Measurements from ENCODE around the gene SLC5A2.
A peak's percentile ranks its signal among the peaks of the same experiment; 100 is the strongest.

Gene SLC5A2

DNA sequence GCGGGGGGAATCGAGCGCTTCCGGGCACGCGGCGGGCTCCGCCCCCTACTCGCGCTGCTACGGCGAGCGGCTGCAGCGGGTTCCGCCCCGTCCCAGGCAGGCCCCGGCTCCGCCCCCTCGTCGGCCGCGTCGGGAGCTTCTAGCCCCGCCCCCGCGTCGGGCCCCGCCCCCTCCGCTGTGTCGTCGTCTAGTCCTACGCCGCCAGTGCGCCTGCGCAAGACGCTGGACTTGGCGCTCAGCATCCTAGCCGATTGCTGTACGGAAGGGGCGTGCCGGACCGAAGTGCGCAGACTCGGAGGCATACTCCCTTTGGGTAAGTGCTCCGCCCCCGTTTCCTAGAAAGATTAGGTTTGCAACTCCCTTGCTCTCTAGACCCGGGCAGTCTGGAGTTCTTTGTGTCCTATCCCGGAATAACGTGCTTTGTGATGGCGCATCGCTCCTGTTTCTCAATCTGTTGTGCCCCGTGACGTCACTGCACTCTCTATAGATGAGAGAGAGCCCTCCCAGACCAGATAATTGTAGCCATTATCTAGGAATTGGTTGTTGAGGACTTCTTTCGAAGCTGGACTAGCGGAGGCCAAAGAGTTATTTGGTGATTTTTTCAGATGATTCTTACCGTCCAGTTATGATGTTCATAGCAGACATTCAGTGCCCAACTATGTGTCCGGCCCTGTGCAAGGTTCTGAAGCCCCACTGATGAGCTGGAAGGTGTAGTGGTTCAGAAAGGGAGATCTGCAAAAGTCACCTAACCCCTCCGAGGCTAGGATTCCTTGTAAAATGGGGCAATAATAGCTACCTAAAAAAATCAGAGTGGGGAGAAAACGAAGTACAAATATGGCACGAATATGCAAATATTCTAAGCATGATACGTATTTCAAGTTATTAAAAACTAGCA lies 23.0 kb upstream of the SLC5A2 start:
- DNase-seq (ENCODE audit: low read depth in 2 of 2), result peak; percentile 100

- DNase-seq (ENCODE audit: low read depth in 2 of 2), result no peak
Measured at GRCh38 chr16:31460582-31461002, 22.3 kb upstream of the SLC5A2 start.

- DNase-seq (ENCODE audit: low read depth in 2 of 2), result no peak
Measured at GRCh38 chr16:31461201-31461920, 21.6 kb upstream of the SLC5A2 start.

- DNase-seq (ENCODE audit: low read depth in 2 of 2), result no peak
Measured at GRCh38 chr16:31461921-31462804, 20.8 kb upstream of the SLC5A2 start.

DNA sequence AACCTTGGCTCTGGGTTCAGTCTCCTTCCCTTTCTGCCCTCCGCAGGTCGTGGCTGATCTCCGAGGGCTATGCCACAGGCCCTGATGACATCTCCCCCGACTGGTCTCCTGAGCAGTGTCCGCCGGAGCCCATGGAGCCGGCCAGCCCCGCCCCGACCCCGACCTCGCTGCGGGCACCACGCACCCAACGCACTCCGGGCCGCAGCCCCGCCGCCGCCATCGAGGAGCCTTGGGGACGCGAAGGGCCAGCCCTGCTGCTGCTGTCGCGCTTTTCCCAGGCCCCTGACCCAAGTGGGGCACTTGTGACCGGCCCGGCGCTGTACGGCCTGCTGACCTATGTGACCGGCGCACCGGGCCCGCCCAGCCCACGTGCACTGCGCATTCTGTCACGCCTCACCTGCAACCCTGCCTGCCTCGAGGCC lies 18.6 kb upstream of the SLC5A2 start:
- DNase-seq (ENCODE audit: low read depth in 2 of 2), result no peak

GRCh38 chr16:31464781-31465260 lies 18.1 kb upstream of the SLC5A2 start:
- no peak for DNase-seq (ENCODE audit: low read depth in 2 of 2)

- DNase-seq (ENCODE audit: low read depth in 2 of 2), result no peak
Measured at GRCh38 chr16:31465788-31466370, 17.0 kb upstream of the SLC5A2 start.

DNA sequence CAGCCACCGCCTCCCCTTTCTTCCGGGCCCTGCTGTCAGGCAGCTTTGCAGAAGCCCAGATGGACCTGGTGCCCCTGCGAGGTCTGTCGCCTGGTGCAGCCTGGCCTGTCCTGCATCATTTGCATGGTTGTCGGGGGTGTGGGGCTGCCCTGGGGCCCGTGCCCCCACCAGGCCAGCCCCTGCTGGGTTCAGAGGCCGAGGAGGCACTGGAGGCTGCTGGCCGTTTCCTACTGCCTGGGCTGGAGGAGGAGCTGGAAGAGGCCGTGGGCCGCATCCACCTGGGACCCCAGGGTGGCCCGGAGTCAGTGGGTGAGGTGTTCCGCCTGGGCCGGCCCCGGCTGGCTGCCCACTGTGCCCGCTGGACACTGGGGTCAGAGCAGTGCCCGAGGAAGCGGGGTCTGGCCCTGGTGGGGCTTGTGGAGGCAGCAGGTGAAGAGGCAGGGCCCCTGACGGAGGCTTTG lies 16.5 kb upstream of the SLC5A2 start:
- DNase-seq (ENCODE audit: low read depth in 2 of 2), result no peak

DNA sequence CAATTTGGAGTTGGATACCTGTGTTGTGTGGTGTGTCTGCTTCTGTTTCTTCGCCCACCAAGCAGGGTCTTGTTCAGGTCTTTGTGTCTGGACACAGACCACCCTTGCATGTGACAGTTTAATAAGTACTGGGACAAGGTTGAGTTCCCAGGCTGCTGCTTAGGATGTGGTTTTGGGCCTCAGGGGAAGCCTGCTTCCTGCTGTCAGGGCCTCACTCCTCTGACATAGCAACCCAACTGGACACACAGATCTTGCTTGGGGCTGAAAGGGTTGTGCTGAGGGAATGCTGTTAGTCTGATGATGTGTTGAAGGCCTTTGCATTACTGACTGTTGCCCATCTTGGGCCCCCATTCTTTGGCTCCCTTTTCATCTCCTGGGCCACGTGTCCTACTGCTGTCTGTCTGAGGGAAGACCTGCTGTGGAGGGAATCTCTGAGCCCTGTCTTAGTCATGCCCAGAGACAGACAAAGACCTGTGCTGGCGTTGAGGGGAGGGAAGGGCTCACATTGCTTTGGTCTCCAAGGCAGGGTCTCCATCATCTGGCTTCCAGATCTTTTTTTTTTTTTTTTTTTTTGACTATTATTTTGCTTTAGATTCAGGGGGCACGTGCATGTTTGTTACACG lies 15.7 kb upstream of the SLC5A2 start:
- DNase-seq (ENCODE audit: low read depth in 2 of 2), result no peak

GRCh38 chr16:31467858-31468257 lies 15.1 kb upstream of the SLC5A2 start:
- no peak for DNase-seq (ENCODE audit: low read depth in 2 of 2)

GRCh38 chr16:31470615-31471014 lies 12.3 kb upstream of the SLC5A2 start:
- DNase-seq (ENCODE audit: low read depth in 2 of 2), result no peak

- DNase-seq (ENCODE audit: low read depth in 2 of 2), result no peak
Measured at GRCh38 chr16:31471241-31471874, 11.6 kb upstream of the SLC5A2 start.

- no peak for DNase-seq (ENCODE audit: low read depth in 2 of 2)
Measured at GRCh38 chr16:31471875-31472708, 10.8 kb upstream of the SLC5A2 start, which contains the start of gene TGFB1I1. Gene TGFB1I1 (plus strand): TSS chr16:31472152. CDS start chr16:31472189, 37 bp downstream.

DNA sequence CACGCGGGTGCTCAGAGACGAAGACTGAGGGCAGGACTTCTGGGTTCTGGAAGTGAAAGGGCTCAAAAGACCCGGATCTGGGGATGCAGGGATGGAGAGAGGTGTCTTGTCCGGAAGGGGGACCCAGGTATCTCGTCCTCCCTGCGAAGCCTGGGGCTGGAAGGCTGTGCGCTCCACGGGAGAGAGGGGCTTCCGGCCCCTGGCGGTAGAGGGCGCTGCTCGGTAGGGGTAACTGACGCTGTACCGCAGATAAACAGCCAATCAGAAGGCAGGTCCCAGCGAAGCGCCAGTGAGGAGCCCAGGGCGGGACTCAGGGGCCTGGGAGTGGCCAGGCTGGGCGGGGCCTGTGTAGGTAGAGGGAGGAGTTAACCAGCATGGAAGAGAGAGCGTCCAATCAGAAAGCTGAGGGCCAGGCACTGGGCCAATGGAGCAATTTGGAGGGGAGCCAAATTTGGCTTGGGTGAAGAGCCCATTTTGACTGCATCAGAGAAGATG lies 10.2 kb upstream of the SLC5A2 start:
- DNase-seq (ENCODE audit: low read depth in 2 of 2), result no peak

- DNase-seq (ENCODE audit: low read depth in 2 of 2), result no peak
Measured at GRCh38 chr16:31473264-31473984, 9.5 kb upstream of the SLC5A2 start.

DNA sequence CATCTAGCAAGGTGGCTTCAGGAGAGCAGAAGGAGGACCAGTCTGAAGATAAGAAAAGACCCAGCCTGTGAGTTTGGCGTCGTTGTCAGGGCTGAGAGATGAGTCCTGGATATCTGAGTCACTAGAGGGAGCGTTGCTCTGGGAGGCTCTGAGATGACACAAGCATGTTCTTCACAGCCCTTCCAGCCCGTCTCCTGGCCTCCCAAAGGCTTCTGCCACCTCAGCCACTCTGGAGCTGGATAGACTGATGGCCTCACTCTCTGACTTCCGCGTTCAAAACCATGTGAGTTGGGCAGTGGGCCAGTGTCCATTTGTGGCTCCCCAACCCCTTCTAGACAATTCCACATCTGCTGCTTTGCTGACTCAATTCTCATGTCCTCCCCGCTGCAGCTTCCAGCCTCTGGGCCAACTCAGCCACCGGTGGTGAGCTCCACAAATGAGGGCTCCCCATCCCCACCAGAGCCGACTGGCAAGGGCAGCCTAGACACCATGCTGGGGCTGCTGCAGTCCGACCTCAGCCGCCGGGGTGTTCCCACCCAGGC lies 8.7 kb upstream of the SLC5A2 start:
- DNase-seq (ENCODE audit: low read depth in 2 of 2), result no peak

GRCh38 chr16:31474773-31475738 lies 7.9 kb upstream of the SLC5A2 start:
- DNase-seq (ENCODE audit: low read depth in 2 of 2), result no peak
